GM18508 (cell line): ENCODE results near the gene REPS1.
A peak's percentile ranks its signal among the peaks of the same experiment; 100 is the strongest.
"Not testable (repeated sequence)": the region's sequence is repeated elsewhere in the genome, so short reads cannot be mapped to it uniquely, and the experiment has no call there.

Experiments
- ATAC-seq: cut with Tn5 transposase; IDR thresholded peaks from one replicate; pipeline ENCODE4 v1.9.1; 2021; ENCODE audit warnings: moderate number of reproducible peaks; ENCODE audit not compliant: insufficient read depth, unreplicated experiment

REPS1 gene

DNA sequence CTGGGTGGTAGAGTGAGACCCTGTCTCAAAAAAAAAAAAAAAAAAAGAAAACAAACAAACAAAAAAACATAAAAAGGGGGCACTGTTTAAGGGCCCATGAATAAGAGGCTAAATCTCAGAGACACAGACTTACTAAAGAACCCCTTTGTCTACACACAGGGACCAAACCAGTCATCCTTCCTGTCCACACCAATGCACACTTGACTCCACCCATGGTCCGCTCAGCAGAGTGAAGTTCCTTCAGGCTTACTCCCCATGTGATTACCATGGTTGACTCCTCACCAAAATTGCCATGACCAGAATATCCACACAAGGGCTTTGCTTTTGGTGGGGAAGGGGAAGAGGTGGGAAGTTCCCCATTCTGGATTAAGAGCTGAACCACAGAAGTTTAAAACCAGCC is 19.4 kb upstream of the REPS1 start:
- ATAC-seq = no peak

DNA sequence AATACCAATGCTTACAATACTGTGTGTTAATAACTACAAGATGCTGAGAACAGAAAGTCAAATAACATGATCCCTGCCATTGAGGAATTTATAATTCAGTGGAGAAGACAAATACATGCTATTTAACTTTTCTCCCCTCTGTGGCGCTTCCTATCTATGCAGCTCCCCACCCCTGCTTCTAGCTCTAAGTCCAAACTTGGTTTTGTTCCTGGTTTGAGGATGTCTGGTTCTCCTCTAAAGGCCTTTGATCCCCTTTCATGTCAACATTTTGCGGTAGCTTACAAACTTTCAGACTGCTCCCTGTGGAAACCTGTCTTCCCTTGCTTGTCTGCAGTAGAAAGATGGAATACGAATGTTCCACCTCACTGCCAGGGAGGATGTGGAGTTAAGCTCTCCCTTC is 18.4 kb upstream of the REPS1 start:
- ATAC-seq = no peak

DNA sequence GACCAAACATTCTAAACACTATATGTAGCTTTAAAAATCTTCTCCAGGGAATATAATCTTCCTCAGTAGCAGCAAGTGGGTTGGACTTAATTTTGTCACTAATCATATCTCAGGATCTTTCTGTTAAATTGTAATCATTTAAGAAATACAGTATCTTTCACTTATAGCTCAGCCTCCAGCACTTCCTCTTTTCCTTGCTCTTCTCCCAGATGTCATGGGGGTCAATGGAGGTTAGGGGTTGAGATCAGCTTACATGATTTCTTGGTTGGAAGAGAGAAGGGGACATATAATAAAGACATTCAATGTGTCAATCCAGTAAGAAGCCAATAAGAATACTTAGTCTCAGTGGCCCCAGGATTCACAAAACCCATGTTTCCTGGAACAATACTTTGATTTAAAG is 15.7 kb upstream of the REPS1 start:
- no peak for ATAC-seq

DNA sequence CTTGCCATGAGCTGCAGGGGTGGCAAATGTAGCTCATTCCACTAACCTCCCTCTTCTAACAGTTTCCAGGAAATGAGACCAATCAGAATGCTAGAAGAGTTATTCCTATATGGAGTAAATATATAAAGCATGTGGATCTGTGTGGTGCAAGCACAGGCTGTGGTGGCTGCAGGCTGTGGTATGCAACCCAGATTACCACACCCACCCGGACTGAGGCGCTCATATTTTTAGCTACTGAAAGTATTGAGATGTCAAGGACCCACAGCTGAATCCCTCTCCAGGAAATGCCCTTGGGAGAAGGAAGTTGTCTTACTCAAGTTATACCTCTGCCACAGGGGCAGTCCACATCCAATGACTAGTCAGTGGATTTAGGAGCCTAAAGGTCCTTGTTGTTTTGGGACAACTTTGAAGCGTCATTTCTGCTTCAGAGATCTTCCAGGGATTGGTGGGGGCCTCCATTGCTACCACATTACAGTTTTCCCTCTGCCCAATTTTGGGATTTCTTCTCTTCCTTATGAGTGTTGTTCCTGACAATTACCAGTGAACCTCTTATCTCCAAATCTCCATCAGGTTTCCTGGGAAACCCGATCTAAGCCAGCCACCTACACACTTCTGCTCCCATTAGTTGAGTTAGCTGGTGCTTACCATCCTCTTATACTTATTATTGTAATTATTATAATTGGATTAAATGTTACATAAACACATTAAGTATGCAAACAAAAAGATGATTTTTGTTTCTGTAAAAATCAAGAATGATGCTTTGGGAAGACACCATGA is 12.1 kb upstream of the REPS1 start:
- no peak for ATAC-seq

DNA sequence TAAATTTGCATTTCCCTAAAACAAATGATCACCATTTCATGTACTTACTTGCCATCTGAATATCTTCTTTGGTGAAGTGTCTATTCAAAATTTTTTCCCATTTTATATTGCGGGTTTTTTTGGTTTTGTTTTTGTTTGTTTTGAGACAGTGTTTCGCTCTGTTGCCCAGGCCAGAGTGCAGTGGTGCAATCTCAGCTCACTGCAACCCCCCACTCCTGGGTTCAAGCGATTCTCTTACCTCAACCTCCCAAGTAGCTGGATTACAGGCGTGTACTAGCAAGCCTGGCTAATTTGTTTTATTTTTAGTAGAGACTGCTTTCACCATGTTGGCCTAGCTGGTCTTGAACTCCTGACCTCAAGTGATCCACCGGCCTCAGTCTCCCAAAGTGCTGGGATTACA is 9.1 kb upstream of the REPS1 start:
- no peak for ATAC-seq

DNA sequence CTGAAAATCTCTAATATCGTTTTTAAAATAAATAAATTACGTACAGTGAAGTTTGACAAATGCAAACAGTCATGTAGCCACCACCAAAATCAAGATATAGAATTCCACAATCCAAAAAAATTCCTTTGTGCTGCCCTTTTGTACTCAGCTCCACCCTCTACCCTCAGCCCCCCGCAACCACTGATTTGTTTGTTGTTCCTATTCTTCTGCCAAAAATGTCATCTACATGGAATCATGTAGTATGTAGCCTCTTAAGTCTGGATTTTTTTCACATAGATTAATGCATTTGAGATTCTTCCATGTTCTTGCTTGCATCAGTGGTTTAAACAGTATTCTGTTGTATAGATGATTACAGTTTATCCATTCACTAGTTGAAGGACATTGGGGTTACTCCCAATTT is 8.5 kb upstream of the REPS1 start:
- no peak for ATAC-seq

DNA sequence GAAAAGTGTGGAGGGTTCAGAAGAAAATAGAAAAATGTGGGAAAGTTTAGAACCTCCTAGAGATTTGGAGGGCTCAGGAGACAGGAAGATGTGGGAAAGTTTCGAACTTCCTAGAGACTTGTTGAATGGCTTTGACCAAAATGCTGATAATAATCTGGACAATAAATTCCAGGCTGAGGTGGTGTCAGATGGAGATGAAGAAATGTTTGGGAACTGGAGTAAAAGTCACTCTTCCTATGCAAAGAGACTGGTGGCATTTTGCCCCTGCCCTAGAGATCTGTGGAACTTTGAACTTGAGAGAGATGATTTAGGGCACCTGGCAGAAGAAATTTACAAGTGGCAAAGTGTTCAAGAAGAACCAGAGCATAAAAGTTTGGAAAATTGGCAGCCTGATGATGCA is 5.4 kb upstream of the REPS1 start:
- ATAC-seq = not testable (repeated sequence)

DNA sequence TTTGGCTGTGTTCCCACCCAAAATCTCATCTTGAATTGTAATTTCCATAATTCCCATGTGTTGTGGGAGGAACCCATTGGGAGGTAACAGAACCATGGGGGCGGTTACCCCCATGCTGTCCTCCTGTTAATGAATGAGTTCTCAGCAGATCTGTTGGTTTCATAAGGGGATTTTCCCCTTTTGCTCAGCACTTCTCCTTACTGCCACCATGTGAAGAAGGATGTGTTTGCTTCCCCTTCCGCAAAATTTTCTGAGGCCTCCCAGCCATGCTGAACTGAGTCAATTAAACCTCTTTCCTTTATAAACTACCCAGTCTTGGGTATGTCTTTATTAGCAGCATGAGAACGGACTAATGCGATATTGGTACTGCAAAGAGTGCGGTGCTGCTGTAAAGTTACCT is 4.9 kb upstream of the REPS1 start:
- ATAC-seq = not testable (repeated sequence)

DNA sequence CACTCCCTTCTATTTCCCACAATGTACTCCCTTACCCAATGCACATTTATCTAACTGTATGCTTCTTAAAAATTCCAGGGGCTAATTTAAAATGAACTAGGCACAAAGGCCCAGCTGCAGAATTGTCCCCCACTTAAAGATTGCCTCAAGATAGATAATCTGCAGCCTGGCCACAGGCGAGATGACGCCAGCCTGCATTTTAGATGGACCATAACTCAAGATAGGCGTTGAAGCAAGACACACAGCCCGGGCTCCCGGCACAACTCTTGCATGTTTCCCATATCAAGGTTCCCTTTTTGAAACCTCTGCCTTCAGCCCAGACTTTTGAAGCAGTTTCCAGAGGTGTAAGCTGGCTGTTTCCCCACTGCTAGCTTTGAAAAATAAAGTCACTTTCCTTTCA is 3.2 kb upstream of the REPS1 start:
- no peak for ATAC-seq

DNA sequence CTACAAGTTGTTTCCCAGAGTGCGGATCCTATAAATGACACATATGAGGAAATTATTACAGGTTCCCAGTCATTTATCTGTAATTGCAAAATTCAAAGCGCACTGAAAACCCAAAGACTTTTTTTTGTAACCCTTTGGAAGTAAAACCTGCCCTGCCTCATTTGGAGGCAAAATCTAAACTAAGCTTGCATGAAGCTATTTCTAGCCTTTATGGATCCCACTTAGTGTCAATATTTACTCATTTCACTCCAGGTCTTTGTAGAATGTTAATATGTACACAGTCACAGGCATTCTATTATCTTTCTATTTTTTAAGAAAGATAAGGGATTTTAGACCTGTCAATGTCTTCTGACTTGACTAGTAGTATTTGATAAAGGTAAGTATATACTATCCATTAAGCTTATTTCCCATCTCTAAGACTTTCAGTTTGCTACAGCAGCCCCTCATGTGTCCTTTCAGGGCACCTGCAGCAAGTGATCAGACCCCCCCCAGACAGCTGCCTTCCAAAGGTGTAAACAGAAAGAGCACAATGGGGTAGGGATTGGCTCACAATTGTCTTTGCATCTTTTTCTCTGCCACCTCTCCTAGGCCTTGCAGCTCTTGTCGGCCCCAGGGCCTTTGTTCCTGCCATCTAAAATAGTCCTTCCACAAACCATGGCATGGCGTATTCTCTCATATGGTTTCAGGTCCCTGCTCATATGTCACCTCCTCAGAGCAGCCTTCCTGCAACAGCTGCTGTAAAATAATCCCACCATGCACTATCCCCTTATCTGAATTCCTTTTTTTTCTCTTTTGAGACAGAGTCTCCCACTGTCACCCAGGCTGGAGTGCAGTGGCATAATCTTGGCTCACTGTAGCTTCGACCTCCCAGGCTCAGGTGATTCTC is 1.3 kb upstream of the REPS1 start:
- no peak for ATAC-seq

DNA sequence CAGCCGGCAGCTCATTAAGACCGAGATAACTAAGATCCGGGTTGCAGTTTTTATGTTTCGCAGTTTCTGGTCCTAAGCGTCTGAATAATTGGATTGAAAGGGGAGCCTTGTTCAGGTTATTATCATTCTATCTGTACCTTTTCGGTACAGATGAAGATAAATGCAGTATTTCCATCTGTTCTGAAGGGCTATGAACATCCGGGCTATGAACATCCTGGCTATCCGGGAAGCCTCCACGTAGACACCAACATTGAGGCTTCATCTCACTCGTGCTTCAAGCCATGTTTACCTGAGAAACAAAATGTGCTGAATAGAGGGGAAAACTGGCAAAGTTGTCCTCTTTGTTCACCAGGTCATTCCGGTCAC is 399 bp upstream of the REPS1 start:
- peak; percentile 9 for ATAC-seq

DNA sequence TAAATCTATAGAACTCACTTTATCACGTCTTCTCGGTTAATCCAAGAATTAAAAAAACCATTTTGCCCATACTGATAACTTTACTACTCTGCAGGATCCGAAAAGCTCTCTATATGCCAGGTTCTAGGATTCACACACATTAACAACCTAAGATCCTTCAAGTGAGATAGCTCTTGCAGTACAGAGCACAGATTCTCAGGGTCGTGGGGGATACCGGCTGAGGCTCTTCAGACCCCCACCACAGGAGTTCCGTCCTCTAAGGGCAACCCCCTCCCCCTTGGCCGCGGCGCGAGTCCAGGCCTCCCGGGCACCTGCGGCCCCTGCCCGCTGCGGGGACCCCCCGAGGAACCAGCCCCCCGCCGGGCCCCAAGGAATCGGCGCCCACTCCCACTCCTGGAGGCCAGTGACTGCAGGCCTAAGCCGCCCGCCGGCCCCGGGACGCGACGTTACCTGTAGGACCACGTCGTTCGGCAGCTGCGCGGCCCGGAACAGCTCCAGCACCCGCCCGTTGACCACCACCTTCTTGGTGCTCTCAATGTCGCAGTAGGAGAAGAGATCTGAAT is 892 bp downstream of the REPS1 start:
- ATAC-seq = no peak

DNA sequence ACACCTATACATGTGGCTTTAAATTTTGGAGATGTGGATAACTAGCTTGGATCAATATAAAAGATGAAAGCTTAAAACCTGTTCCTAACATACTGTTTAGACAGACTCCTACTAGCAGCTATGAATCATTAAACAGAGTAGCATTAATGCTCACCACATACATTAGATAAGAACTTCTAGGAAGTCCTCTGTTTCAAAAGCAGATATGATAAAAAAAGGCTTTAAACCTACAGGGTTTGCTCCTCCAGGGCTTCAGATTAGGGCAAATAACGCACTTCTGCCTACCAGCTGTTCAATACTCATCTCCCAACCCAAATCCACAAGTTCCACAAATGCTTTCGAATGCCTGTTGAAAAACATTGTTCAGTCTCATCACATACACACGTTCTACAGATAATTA is 1.5 kb downstream of the REPS1 start:
- ATAC-seq = no peak

DNA sequence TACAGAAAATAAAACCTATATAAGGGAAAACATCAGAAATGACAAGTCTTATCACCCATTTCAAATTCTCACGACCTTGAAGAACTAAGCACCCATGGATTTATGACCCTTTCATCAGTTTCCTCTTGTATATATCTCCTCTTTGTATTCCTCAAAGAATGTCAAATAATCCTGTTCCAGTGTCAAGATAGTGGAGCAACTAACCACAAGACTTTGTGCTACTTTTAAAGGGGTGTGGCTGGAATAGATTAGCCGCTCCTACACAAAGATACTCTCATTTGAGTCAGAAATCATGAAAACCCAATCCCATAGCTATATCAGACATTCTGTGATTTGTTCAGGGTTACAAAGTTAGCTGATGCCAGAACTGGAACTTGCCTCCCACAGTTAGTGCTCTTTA is 6.6 kb downstream of the REPS1 start:
- ATAC-seq = no peak

DNA sequence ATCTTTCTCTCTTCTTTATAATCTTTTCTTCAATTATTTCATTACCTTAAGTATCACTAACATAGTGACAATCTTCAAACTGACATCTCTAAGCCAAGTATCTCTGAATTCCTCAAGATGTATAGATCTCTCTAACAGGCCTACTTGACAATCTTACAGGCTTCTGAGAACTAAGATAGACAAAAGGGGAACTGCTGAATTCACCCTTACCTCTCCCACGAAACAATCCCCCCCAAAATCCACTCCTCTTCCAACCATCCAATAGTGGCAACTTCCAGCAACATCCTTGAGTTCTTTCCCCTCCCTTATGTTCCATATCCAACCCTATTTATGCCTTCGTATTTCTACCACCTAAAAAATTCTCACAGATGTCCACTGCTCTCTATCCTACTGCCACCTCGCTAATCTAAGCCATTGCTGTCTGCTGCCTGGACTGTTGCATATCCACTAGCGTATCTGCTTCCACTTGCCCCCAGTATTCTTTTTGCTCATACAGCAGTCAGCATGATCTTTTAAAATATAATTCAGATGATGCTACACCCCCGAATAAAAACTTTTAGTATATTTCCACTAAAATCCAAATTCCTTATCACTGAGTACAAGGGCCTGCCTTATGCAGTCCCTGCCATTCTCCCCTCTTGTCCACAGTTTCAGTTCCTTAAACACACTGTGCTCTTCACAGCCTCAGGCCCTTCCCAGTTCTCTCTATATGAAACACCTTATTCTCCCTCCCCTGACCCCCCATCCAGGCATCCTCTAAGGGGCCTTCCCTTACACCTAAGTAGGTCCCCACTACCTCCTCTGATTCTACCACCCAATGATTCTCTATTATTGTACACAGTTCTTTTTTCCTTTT is 8.0 kb downstream of the REPS1 start:
- no peak for ATAC-seq

DNA sequence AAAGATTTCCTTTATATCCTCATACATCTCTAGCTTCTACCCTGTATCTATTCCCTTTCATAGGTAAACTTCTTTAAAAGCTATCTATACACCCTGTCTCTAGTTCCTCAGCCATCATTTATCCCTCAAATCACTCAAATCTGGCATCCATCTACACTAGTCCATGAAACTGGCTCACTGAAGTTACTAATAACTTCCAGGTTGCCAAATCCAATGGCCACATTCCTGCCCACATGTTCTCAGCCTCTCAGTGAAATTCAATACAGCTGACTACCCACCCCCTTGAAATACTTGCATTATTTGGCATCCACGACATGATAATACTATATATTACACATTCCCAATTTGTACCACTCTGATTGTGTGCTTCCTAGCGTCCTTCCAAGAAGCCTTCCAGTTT is 8.7 kb downstream of the REPS1 start:
- ATAC-seq = no peak

DNA sequence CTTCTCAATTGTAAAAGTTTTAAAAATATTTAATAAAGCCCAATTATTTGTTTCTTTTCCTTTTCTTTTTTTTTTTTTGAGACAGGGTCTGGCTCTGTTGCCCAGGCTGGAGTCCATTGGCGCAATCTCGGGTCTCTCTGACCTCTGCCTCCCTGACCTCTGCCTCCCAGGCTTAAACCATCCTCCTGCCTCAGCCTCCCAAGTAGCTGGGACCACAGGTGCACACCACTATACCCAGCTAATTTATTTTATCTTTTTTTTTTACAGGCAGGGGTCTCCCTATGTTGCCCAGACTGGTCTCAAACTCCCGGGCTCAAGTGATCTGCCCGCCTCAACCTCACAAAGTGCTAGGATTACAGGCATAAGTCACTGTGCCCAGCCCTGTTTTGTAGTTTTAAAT is 9.8 kb downstream of the REPS1 start:
- ATAC-seq = no peak

DNA sequence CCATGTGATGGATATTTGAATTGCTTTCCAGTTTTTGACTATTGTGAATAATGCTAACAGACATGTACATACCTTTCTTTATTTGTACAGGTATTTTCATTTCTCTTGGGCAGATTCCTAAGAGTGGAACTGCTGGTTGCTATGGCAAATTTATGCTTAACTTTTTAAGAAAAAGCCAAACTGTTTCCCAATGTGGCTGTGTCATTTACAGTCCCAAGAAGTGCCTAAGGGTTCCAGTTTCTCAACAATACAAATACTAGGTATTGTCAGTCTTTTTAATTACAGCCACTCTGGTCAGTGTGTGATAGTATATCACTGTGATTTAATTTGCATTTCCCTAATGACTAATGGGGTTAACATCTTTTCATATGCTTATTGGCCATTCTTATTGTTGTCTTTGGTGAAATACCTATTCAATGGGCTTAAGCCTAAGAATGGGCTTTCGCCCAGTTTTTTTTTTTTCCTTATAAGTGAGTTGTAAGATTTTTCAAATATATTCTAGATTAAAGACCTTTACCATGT is 10.3 kb downstream of the REPS1 start:
- no peak for ATAC-seq

DNA sequence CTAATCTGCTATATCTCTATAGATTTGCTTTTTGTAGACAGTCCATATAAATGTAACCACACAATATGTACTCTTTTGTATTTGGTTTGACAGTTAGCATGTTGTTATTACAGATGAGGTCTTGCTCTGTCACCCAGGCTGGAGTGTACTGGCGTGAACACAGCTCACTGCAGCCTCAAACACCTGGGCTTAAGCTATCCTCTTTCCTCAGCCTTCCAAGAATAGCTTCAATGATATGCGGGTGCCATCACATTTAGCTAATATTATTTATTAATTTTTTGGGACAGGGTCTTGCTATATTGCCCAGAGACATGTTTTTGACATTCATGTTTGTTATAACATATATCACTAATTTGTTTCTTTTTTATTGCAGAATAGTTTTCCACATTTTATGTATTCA is 10.8 kb downstream of the REPS1 start:
- no peak for ATAC-seq

DNA sequence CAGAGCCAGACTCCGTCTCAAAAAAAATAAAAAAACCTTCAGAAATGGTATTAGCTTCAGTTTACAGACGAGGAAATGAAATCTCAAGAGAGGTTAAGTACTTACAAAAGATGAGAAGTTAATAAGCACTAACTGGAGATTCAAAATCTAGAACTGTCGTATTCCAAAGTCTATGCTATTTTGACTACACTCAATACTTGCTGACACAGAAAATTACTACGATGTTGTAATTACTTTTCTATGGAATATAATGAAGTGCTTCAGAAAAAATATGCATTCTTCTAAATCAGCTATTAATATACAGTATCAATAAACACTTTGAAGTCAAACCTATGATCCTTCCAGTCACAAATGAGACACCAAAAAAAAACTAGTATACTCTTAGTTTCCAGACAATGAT is 12.2 kb downstream of the REPS1 start:
- no peak for ATAC-seq
